Measurements from ENCODE around the gene PLPPR3. TPM values are rescaled to one million over a fixed set of nuclear protein-coding genes. Genes with fewer than 3 reads are reported as not detected.

The PLPPR3 gene
- polyA plus RNA-seq, 1 of the 3 experiments (the other 2 are of a cell fraction): 1.6 TPM

DNA sequence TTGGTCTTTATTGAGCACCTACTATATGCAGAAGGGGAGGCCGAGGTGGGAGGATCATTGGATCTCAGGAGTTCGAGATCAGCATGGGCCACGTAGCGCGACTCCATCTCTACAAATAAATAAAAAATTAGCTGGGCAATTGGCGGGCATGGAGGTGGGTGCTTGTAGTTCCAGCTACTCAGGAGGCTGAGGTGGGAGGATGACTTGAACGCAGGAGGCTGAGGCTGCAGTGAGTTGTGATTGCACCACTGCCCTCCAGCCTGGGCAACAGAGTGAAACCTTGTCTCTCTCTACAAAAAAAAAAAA, 41.5 kb upstream of the PLPPR3 start (continued):
- TF ChIP-seq, protein P1, sequence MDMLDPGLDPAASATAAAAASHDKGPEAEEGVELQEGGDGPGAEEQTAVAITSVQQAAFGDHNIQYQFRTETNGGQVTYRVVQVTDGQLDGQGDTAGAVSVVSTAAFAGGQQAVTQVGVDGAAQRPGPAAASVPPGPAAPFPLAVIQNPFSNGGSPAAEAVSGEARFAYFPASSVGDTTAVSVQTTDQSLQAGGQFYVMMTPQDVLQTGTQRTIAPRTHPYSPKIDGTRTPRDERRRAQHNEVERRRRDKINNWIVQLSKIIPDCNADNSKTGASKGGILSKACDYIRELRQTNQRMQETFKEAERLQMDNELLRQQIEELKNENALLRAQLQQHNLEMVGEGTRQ (IDR thresholded peaks at IDR 0.05; ENCODE audit: borderline replicate concordance, low read depth, low read length): no peak
- TF ChIP-seq, protein P2, sequence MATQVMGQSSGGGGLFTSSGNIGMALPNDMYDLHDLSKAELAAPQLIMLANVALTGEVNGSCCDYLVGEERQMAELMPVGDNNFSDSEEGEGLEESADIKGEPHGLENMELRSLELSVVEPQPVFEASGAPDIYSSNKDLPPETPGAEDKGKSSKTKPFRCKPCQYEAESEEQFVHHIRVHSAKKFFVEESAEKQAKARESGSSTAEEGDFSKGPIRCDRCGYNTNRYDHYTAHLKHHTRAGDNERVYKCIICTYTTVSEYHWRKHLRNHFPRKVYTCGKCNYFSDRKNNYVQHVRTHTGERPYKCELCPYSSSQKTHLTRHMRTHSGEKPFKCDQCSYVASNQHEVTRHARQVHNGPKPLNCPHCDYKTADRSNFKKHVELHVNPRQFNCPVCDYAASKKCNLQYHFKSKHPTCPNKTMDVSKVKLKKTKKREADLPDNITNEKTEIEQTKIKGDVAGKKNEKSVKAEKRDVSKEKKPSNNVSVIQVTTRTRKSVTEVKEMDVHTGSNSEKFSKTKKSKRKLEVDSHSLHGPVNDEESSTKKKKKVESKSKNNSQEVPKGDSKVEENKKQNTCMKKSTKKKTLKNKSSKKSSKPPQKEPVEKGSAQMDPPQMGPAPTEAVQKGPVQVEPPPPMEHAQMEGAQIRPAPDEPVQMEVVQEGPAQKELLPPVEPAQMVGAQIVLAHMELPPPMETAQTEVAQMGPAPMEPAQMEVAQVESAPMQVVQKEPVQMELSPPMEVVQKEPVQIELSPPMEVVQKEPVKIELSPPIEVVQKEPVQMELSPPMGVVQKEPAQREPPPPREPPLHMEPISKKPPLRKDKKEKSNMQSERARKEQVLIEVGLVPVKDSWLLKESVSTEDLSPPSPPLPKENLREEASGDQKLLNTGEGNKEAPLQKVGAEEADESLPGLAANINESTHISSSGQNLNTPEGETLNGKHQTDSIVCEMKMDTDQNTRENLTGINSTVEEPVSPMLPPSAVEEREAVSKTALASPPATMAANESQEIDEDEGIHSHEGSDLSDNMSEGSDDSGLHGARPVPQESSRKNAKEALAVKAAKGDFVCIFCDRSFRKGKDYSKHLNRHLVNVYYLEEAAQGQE (IDR thresholded peaks at IDR 0.05; ENCODE audit: low read depth, low read length): no peak
- TF ChIP-seq YY1 (IDR thresholded peaks at IDR 0.05; ENCODE audit: low read depth) (no peak), TAF1 (IDR thresholded peaks at IDR 0.05; ENCODE audit: borderline replicate concordance, low read depth, low read length) (no peak), RCOR1 (IDR thresholded peaks at IDR 0.05; ENCODE audit: low read length) (no peak)
- TF ChIP-seq, protein P3, sequence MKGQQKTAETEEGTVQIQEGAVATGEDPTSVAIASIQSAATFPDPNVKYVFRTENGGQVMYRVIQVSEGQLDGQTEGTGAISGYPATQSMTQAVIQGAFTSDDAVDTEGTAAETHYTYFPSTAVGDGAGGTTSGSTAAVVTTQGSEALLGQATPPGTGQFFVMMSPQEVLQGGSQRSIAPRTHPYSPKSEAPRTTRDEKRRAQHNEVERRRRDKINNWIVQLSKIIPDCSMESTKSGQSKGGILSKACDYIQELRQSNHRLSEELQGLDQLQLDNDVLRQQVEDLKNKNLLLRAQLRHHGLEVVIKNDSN (IDR thresholded peaks at IDR 0.05; ENCODE audit: borderline replicate concordance, low read depth): no peak

DNA sequence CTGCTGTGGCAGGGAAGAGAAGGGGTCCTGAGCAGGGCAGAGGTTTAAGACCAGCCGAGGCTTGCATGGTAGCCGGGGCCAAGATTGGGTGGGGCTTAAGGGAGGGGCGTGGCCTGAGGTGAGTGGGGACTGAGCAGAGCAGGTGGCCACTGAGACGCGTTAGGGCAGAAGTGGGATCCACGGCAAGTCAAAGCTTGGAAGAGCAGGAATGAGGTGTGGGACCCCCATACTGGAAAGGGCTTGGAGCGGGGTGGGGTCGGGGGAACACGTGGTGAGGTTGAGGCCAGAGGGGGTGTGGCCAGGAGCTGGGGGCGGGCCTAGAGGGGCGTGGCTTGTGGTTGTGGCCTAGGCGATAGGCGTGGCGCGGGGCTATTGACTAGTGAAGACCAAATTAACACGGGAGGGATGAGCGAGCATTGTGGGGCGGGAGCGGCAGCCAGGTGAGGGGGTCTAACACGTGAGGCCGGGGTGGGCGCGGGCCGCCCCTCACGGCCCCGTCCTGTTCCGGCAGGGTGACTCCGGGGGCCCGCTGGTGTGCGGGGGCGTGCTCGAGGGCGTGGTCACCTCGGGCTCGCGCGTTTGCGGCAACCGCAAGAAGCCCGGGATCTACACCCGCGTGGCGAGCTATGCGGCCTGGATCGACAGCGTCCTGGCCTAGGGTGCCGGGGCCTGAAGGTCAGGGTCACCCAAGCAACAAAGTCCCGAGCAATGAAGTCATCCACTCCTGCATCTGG, 41.0 kb upstream of the PLPPR3 start:
- H3K9me2 ChIP-seq: no peaks in the 10 kb centered on the region
- no peaks in the 10 kb centered on the region for H4K20me1 ChIP-seq (ENCODE audit: insufficient read depth)
- H3K27me3 ChIP-seq (ENCODE audit: insufficient read depth): peaks cover 18% of the 10 kb centered on the region
- peak; percentile 91 for DNase-seq
- WGBS (ENCODE audit: low lambda C conversion rate): 39% methylated on average over 33 of the region's 48 CpGs
- no peak overlapping the region for H3K4me2 ChIP-seq
- H3F3A ChIP-seq (replicated peaks; ENCODE audit: insufficient read depth): peaks cover 7% of the 10 kb centered on the region
- no peak overlapping the region for H3K27ac ChIP-seq (ENCODE audit: low read depth in 2 of 2, low read length in 1 of 2)
- ChIA-PET CTCF (interaction anchor here (1.1 to 2.5 kb wide), 17 partner anchors 13 to 218 kb away, joined by 3 to 29 read pairs (median 5); partner anchors contain the start of genes KISS1R and WDR18), POLR2A (interaction anchor here (1.2 kb wide), 1 partner anchor 133 kb away, joined by 3 read pairs; no protein-coding TSS in a partner anchor)
- no peak overlapping the region for H2AFZ ChIP-seq (ENCODE audit: low read depth)
- H3K36me3 ChIP-seq (replicated peaks in 1 of 2; ENCODE audit: control insufficient read depth in 1 of 2, insufficient read depth in 2 of 2, low read length in 1 of 2): peaks cover 0 to 4% of the 10 kb centered on the region in 2 experiments
- TF ChIP-seq, protein P4, sequence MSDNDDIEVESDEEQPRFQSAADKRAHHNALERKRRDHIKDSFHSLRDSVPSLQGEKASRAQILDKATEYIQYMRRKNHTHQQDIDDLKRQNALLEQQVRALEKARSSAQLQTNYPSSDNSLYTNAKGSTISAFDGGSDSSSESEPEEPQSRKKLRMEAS (IDR thresholded peaks at IDR 0.05; ENCODE audit: low read depth): 0 out of 2 replicates have a peak, but pooled peaks have one; percentile 41
- TF ChIP-seq, protein P2 (IDR thresholded peaks at IDR 0.05; ENCODE audit: low read depth, low read length): no peak
- H3K9me3 ChIP-seq: no peaks in the 10 kb centered on the region
- H3K79me2 ChIP-seq (ENCODE audit: insufficient read depth): no peaks in the 10 kb centered on the region
- peaks cover 0 to 4% of the 10 kb centered on the region in 2 experiments; a peak in 1 of 4 replicates for H3K4me1 ChIP-seq (ENCODE audit: control insufficient read depth in 1 of 2, insufficient read depth in 2 of 2, low read depth in 1 of 2, low read length in 1 of 2)
- no peak overlapping the region; a peak in 1 of 4 replicates for H3K4me3 ChIP-seq (ENCODE audit: low read depth in 2 of 2, low read length in 1 of 2)
- H3K9ac ChIP-seq: no peak overlapping the region
